GM11168 (cell line): ENCODE data around the gene SCARF2.
"Not testable (repeated sequence)": the region's sequence is repeated elsewhere in the genome, so short reads cannot be mapped to it uniquely, and the experiment has no call there.

Experiments used
- in situ Hi-C: fragments of 300-500 bp; cut with MboI; formaldehyde crosslinking; loops from one replicate; pipeline ENCODE4 v1.12.0; 2022; ENCODE audit warnings: low sequenced_read_pairs; ENCODE audit not compliant: unreplicated experiment

SCARF2 gene

GRCh38 chr22:20400606-20401375, 36.8 kb downstream of the SCARF2 start:
- in situ Hi-C loops = loop anchor here (25.0 kb wide), 1 partner anchor 287 kb away; no protein-coding TSS in a partner anchor

GRCh38 chr22:20399866-20400605, 37.6 kb downstream of the SCARF2 start:
- in situ Hi-C loops = loop anchor here (25.0 kb wide), 1 partner anchor 287 kb away; no protein-coding TSS in a partner anchor

- in situ Hi-C loops = no loop called here
Measured at GRCh38 chr22:20398420-20398819, 39.2 kb downstream of the SCARF2 start.

- in situ Hi-C loops = no loop called here
Measured at GRCh38 chr22:20397498-20397897, 40.1 kb downstream of the SCARF2 start.

- in situ Hi-C loops = no loop called here
Measured at GRCh38 chr22:20396639-20397038, 41.0 kb downstream of the SCARF2 start.

GRCh38 chr22:20395907-20396287, 41.7 kb downstream of the SCARF2 start:
- in situ Hi-C loops = no loop called here

GRCh38 chr22:20395181-20395906, 42.3 kb downstream of the SCARF2 start:
- in situ Hi-C loops = no loop called here

- in situ Hi-C loops = no loop called here
Measured at GRCh38 chr22:20393705-20394476, 43.7 kb downstream of the SCARF2 start, which contains the start of gene ZNF74. Gene ZNF74, plus strand, starts transcription at chr22:20394151. Its CDS starts 478 bp downstream, at chr22:20394629.

- in situ Hi-C loops = no loop called here
Measured at GRCh38 chr22:20392983-20393704, 44.5 kb downstream of the SCARF2 start.

GRCh38 chr22:20392365-20392881, 45.2 kb downstream of the SCARF2 start:
- in situ Hi-C loops = not testable (repeated sequence)

GRCh38 chr22:20391222-20391621, 46.4 kb downstream of the SCARF2 start:
- in situ Hi-C loops = no loop called here

GRCh38 chr22:20390394-20390907, 47.2 kb downstream of the SCARF2 start:
- in situ Hi-C loops = no loop called here

GRCh38 chr22:20389288-20389687, 48.3 kb downstream of the SCARF2 start:
- in situ Hi-C loops = no loop called here

GRCh38 chr22:20388200-20388599, 49.4 kb downstream of the SCARF2 start:
- in situ Hi-C loops = no loop called here

- in situ Hi-C loops = no loop called here
Measured at GRCh38 chr22:20386972-20387371, 50.7 kb downstream of the SCARF2 start.

GRCh38 chr22:20386336-20386735, 51.3 kb downstream of the SCARF2 start:
- in situ Hi-C loops = no loop called here

GRCh38 chr22:20384865-20385264, 52.8 kb downstream of the SCARF2 start:
- in situ Hi-C loops = no loop called here

- in situ Hi-C loops = no loop called here
Measured at GRCh38 chr22:20384171-20384570, 53.5 kb downstream of the SCARF2 start.

- in situ Hi-C loops = no loop called here
Measured at GRCh38 chr22:20383538-20383937, 54.1 kb downstream of the SCARF2 start.
